ENCODE measurements around the gene PLEKHM2. TPM values are rescaled to one million over a fixed set of nuclear protein-coding genes. Genes with fewer than 3 reads are reported as not detected.

PLEKHM2 gene
- total RNA-seq, 1 experiment from 2014 or later, result 51.5 TPM

GRCh38 chr1:15680561-15681348, 3.4 kb upstream of the PLEKHM2 start:
- Mint-ChIP-seq H3K9me3 (ENCODE audit: unreplicated experiment) (no peaks in the 10 kb centered on the region), H3K27ac (ENCODE audit: low read depth, unreplicated experiment) (peak overlapping the region; percentile 99), H3K4me1 (ENCODE audit: insufficient read depth, unreplicated experiment) (peaks cover 42% of the 10 kb centered on the region), H3K4me3 (ENCODE audit: unreplicated experiment) (peak overlapping the region; percentile 47), H3K27me3 (ENCODE audit: insufficient read depth, unreplicated experiment) (no peaks in the 10 kb centered on the region), H3K36me3 (ENCODE audit: insufficient read depth, unreplicated experiment) (no peaks in the 10 kb centered on the region)
- no peak for TF ChIP-seq CTCF (IDR thresholded peaks at IDR 0.05; ENCODE audit: unreplicated experiment)
- BruUV-seq (replicated peaks), result no TSS peak
- DNase-seq (ENCODE audit: unreplicated experiment), result peak; percentile 93
- POLR2A ChIA-PET, result interaction anchor here (0.6 to 5.5 kb wide), 31 partner anchors 8 to 240 kb away, joined by 3 to 78 read pairs (median 4); partner anchors contain the start of genes DDI2, SLC25A34 and SPEN
- CTCF ChIA-PET, result interaction anchor here (0.6 to 2.5 kb wide), 7 partner anchors 23 to 423 kb away, joined by 3 to 7 read pairs (median 3); no protein-coding TSS in a partner anchor
- intact Hi-C loops (cut with micrococcal nuclease), result loop anchor here (2.0 kb wide), 1 partner anchor 64 kb away; the partner anchor contains the start of gene DDI2

- CTCF ChIA-PET, result interaction anchor here (0.6 to 1.0 kb wide), 2 partner anchors 88 to 142 kb away, joined by 3 to 4 read pairs; no protein-coding TSS in a partner anchor
- Mint-ChIP-seq H3K4me3 (ENCODE audit: unreplicated experiment) (peak overlapping the region; percentile 45), H3K27ac (ENCODE audit: low read depth, unreplicated experiment) (peak overlapping the region; percentile 99), H3K9me3 (ENCODE audit: unreplicated experiment) (no peaks in the 10 kb centered on the region), H3K36me3 (ENCODE audit: insufficient read depth, unreplicated experiment) (no peaks in the 10 kb centered on the region), H3K27me3 (ENCODE audit: insufficient read depth, unreplicated experiment) (no peaks in the 10 kb centered on the region), H3K4me1 (ENCODE audit: insufficient read depth, unreplicated experiment) (peaks cover 45% of the 10 kb centered on the region)
- no peak for DNase-seq (ENCODE audit: unreplicated experiment)
- intact Hi-C loops (cut with micrococcal nuclease), result loop anchor here (2.0 kb wide), 1 partner anchor 65 kb away; the partner anchor contains the start of gene DDI2
- no peak for TF ChIP-seq CTCF (IDR thresholded peaks at IDR 0.05; ENCODE audit: unreplicated experiment)
- no TSS peak for BruUV-seq (replicated peaks)
- POLR2A ChIA-PET, result interaction anchor here (0.7 to 5.5 kb wide), 24 partner anchors 9 to 166 kb away, joined by 3 to 78 read pairs (median 5); partner anchors contain the start of genes DDI2 and SPEN
Observed at GRCh38 chr1:15681349-15682292, 2.5 kb upstream of the PLEKHM2 start.

DNA sequence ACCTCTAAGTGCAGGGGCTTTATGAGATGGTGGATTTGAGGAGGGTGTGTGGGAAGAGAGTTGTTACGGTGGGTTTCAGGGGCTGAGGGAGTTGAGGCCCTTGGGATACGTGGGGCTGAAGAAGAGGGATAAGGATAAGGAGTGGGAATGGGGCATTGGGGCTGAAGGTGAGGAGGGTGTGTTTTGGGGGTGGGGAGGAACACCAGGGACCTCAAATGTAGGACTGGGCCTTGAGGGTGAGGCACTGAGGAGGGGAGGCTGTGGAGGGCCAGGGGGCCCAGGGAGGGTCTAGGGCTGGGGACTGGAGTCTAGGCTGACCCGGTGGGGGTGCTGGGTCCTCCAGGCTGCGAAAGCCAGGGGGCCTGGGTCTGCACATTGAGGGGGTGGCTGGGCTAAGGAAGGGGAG, 1.2 kb upstream of the PLEKHM2 start:
- Mint-ChIP-seq H3K36me3 (ENCODE audit: insufficient read depth, unreplicated experiment) (no peaks in the 10 kb centered on the region), H3K4me3 (ENCODE audit: unreplicated experiment) (peak overlapping the region; percentile 78), H3K27ac (ENCODE audit: low read depth, unreplicated experiment) (peak overlapping the region; percentile 99), H3K27me3 (ENCODE audit: insufficient read depth, unreplicated experiment) (no peaks in the 10 kb centered on the region), H3K9me3 (ENCODE audit: unreplicated experiment) (no peaks in the 10 kb centered on the region), H3K4me1 (ENCODE audit: insufficient read depth, unreplicated experiment) (peaks cover 45% of the 10 kb centered on the region)
- BruUV-seq (replicated peaks), result no TSS peak
- TF ChIP-seq CTCF (IDR thresholded peaks at IDR 0.05; ENCODE audit: unreplicated experiment), result no peak
- intact Hi-C loops (cut with micrococcal nuclease), result no loop called here
- ChIA-PET CTCF (no interaction called here), POLR2A (no interaction called here)
- no peak for DNase-seq (ENCODE audit: unreplicated experiment)

Measured in MCF 10A (cell line).